Tibial nerve (tissue), 4 donors: ENCODE measurements around the gene SLC7A6.

Source experiments
- CTCF ChIP-seq, 5 experiments: fragments of 200-600 bp in 3 of 5; fragments of 450-650 bp in 2 of 5; sonication (generic) in 3 of 5; IDR thresholded peaks; one replicate each; pipeline ENCODE4 v1.5.1; 2016 to 2019; ENCODE audit warnings: antibody characterized with exemption in 5 of 5, mild to moderate bottlenecking in 3 of 5, moderate library complexity in 2 of 5
- EP300 ChIP-seq, 2 donors: sonication (generic); formaldehyde crosslinking; IDR thresholded peaks; one replicate each; pipeline ENCODE4 v1.6.1; 2017; ENCODE audit warnings: antibody characterized with exemption in 2 of 2, mild to moderate bottlenecking in 1 of 2
- POLR2A ChIP-seq, 2 donors: fragments of 450-650 bp; IDR thresholded peaks; one replicate each; pipeline ENCODE4 v1.6.1; 2017; ENCODE audit warnings: antibody characterized with exemption in 2 of 2, mild to moderate bottlenecking in 2 of 2, moderate library complexity in 2 of 2

- TF ChIP-seq CTCF (IDR thresholded peaks at IDR 0.05) (peak in 2 of 5 experiments; percentile 49 to 76), POLR2A (IDR thresholded peaks at IDR 0.05) (peak; percentile 76 to 77), EP300 (IDR thresholded peaks at IDR 0.05) (peak; percentile 87 to 96)
These were observed 46.6 kb downstream of the SLC7A6 start, which contains the start of the genes PRMT7 and SLC7A6OS for GRCh38 chr16:68310774-68311511.
